ENCODE data around the gene FAM174C.
"Not testable (repeated sequence)": the region's sequence is repeated elsewhere in the genome, so short reads cannot be mapped to it uniquely, and the experiment has no call there.

FAM174C gene

DNA sequence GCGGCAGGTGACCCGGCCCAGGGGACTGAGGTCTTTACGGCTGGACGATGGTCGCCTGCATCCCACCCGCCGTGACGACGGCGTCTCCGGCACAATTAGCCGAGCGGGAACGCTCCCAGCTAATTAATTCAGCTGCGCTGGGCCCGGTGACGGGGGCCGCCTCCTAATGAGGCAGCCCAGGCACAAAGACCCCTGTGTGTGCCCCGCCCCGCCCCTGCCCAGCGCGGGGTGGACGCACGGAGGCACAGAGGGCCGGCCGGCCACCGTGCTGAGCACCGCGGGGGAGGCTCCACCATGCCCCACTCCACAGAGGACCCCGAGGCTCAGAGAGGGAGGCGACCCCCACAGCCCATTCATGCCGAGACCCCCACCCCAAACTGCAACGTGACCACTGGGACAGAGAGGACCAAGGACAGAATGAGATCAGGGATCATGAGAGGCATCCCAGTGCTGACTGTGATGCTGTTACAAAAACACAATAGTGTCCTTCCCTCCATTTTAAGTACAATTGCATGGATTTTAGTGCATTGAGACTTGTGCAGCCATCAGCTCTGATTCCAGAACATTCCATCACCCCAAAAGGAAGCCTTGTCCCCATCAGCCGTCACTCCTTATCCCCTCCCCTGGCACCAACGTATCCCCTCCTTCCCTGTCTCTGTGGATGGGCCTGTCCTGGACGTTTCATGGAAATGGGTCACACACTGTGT is 27.4 kb downstream of the FAM174C start:
- H3K4me3 ChIP-seq (replicated peaks in 1 of 2; ENCODE audit: low read depth in 2 of 2, low read length in 2 of 2): no peak overlapping the region
- TF ChIP-seq, protein P1, sequence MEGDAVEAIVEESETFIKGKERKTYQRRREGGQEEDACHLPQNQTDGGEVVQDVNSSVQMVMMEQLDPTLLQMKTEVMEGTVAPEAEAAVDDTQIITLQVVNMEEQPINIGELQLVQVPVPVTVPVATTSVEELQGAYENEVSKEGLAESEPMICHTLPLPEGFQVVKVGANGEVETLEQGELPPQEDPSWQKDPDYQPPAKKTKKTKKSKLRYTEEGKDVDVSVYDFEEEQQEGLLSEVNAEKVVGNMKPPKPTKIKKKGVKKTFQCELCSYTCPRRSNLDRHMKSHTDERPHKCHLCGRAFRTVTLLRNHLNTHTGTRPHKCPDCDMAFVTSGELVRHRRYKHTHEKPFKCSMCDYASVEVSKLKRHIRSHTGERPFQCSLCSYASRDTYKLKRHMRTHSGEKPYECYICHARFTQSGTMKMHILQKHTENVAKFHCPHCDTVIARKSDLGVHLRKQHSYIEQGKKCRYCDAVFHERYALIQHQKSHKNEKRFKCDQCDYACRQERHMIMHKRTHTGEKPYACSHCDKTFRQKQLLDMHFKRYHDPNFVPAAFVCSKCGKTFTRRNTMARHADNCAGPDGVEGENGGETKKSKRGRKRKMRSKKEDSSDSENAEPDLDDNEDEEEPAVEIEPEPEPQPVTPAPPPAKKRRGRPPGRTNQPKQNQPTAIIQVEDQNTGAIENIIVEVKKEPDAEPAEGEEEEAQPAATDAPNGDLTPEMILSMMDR (IDR thresholded peaks at IDR 0.05; ENCODE audit: low read depth, low read length): no peak

DNA sequence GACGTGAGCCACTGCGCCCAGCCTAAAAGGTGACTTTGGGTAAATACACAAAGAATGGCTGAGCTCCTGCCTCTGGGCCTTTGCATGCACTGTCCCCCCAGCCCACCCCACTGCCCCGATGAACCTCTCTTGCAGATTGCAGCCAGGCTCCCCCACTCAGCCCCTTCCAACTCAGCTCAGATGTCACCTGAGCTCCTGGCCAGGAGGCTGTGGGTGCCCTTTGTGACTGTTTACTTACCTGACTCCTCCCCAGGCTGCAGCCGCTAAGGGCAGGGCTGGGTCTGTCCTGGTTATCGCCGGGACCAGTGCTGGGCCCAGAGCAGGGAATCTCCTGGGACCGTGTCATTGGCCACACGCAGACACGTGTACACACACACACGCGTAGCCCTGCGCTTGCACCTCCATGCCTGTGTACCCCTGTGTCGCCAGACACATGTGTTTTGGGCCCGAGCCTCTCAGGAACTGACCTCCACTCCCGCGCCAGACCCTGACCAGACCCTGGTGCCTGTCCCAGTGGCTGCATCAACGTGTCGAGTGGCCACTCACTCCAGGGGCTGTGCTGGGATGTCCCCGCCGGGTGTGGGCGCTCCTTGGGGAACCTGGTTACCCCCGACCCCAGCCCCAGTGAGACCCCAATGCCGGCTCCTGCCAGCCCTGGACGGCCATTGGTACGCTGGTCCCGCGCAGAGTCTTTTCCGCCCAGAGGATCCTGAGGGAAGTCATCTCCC is 29.0 kb downstream of the FAM174C start:
- TF ChIP-seq, protein P1 (IDR thresholded peaks at IDR 0.05; ENCODE audit: low read depth, low read length): no peak

More for the DNA sequence above, 27.4 kb downstream of the FAM174C start:
- DNase-seq (ENCODE audit: low read depth in 2 of 2): no peak

DNA sequence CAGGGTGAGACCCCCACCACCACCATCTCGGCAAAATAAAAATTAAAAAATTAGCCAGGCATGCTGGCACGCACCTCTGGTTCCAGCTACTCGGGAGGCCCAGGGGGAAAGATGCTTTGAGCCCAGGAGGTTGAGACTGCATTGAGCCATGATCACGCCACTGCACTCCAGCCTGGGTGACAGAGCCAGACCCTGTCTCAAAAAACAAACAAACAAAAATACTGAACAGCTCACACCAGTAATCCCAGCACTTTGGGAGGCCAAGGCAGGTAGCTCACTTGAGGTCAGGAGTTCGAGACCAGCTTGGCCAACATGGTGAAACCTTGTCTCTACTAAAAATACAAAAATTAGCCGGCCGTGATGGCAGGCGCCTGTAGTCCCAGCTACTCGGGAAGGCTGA is 30.0 kb downstream of the FAM174C start:
- H3K4me3 ChIP-seq (replicated peaks in 1 of 2; ENCODE audit: low read depth in 2 of 2, low read length in 2 of 2); DNase-seq (ENCODE audit: low read depth in 2 of 2): not testable (repeated sequence)

More for the DNA sequence above, 29.0 kb downstream of the FAM174C start:
- no peak overlapping the region for H3K4me3 ChIP-seq (replicated peaks in 1 of 2; ENCODE audit: low read depth in 2 of 2, low read length in 2 of 2)
- DNase-seq (ENCODE audit: low read depth in 2 of 2): no peak

DNA sequence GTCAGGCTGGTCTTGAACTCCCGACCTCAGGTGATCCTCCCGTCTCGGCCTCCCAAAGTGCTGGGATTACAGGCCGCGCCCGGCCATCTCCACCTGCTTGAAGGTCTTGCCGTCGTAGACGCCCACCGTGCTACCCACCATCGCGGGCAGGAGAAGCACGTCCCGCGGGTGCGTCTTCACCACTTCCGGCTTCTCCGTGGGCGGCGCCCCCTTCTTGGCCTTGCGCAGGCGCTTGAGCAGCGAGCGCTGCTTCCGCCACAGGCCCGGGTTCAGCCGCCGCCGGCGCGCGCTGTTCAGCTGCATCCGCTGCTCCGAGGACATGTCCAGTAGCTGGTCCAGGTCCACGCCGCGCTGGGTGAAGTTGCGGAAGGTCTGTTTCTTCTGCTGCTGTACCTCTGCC is 32.0 kb downstream of the FAM174C start:
- no peak overlapping the region for H3K4me3 ChIP-seq (replicated peaks in 1 of 2; ENCODE audit: low read depth in 2 of 2, low read length in 2 of 2)
- DNase-seq (ENCODE audit: low read depth in 2 of 2): no peak
- TF ChIP-seq, protein P1 (IDR thresholded peaks at IDR 0.05; ENCODE audit: low read depth, low read length): no peak

DNA sequence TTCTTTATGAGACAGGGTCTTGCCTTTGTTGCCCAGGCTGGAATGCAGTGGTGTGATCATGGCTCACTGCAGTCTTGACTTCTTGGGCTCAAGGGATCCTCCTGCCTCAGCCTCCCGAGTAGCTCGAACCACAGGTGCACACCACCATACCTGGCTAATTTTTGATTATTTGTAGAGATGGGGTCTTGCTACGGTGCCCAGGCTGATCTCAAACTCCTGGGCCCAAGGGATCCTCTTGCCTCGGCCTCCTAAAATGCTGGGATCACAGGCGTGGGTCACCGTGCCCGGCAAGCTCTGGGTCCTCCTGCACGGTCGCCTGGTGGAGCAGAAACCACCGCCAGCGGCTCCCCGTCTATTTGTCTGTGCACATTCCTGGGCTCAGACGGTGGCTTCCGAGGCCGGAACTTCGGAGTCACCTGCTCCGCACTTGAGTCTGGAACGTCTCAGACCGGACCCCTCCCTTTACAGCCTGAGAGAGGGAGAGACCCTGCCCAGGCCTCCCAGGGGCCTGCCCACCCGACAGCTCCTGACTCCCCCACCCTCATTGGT is 32.5 kb downstream of the FAM174C start:
- TF ChIP-seq, protein P1 (IDR thresholded peaks at IDR 0.05; ENCODE audit: low read depth, low read length): no peak
- no peak for DNase-seq (ENCODE audit: low read depth in 2 of 2)
- H3K4me3 ChIP-seq (replicated peaks in 1 of 2; ENCODE audit: low read depth in 2 of 2, low read length in 2 of 2): no peak overlapping the region

DNA sequence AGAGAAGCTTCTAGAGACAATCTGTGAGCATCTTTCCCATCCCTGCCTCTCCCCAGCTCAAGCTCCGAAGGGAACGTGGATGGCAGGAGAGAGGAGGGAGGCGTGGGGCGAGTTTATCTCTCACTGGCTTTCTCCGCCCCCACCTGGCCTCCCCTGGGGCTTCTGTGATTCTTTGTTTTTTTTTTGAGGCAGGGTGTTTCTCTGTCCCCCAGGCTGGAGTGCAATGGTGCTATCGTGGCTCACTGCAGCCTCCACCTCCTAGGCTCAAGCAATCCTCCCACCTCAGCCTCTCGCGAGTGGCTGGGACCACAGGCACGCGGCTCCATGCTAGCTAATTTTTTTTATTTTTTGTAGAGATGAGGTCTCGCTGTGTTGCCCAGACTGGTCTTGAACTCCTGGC is 33.4 kb downstream of the FAM174C start:
- TF ChIP-seq, protein P1 (IDR thresholded peaks at IDR 0.05; ENCODE audit: low read depth, low read length): no peak
- DNase-seq (ENCODE audit: low read depth in 2 of 2): no peak
- H3K4me3 ChIP-seq (replicated peaks in 1 of 2; ENCODE audit: low read depth in 2 of 2, low read length in 2 of 2): no peak overlapping the region

Measured in cardiac fibroblast (primary cell).